Frontal cortex (tissue), 4 donors: ENCODE measurements around the gene GAS7. TPM values are rescaled to one million over a fixed set of nuclear protein-coding genes. Genes with fewer than 3 reads are reported as not detected.
"Not testable (repeated sequence)": the region's sequence is repeated elsewhere in the genome, so short reads cannot be mapped to it uniquely, and the experiment has no call there.

Experiments used
- DNase-seq, 2 donors: peaks; one replicate each; pipeline ENCODE4 v3.0.0; 2012; ENCODE audit warnings: low spot score in 2 of 2
- FAIRE-seq: peaks from 2 replicates; lab custom pipeline; 2012; peaks lifted over from hg19 to GRCh38; lab: Jason Lieb, UNC
- total RNA-seq: library from RNA; depleted of rRNA; stranded (reverse); fragments of >200 nt; gene quantifications from one replicate; pipeline ENCODE4 v1.2.3, GENCODE V29; 2014
- donor health status: control.
- donor health status: control.
- donor health status: control.

GAS7 gene
- total RNA-seq, 1 donor from 2014 or later = 67.7 TPM

DNA sequence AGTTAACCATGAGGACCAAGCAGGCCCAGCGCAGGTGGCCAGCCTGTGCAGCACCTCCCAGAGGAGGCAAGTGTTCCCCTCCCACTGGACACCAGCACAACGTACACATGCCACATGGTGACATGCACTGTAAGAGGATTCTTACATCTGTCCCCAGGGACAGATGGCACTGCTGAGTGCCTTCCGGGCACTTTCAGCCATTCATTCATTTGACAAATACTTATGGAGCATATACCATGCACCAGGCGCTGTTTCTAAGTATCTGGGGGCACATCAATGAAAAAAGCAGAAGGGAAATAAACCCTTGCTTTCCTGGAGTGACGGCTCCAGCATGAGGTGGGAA is 79.6 kb downstream of the GAS7 start:
- no peak for DNase-seq

DNA sequence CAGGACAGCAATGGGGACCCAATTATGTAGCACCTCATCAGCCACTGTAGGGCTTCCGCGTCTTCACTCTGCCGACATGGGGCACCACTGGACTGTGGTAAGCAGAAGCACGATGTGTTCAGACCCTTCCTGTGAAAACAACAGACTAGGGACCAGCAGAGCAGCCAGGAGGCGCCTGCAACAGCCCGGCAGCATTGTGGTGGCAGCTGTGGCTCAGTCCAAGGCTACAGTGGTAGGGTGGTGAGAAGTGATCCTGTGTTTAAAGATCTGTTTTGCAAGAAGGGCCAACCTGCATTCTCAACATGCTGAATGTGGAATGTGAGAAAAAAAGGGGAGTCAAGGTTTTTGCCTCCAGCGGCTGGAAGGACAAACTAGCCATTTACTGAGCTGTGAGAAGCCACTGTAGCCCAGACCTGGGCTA is 80.8 kb downstream of the GAS7 start:
- DNase-seq (no peak), FAIRE-seq (no peak)

More for the DNA sequence above, 79.6 kb downstream of the GAS7 start:
- no peak for FAIRE-seq

DNA sequence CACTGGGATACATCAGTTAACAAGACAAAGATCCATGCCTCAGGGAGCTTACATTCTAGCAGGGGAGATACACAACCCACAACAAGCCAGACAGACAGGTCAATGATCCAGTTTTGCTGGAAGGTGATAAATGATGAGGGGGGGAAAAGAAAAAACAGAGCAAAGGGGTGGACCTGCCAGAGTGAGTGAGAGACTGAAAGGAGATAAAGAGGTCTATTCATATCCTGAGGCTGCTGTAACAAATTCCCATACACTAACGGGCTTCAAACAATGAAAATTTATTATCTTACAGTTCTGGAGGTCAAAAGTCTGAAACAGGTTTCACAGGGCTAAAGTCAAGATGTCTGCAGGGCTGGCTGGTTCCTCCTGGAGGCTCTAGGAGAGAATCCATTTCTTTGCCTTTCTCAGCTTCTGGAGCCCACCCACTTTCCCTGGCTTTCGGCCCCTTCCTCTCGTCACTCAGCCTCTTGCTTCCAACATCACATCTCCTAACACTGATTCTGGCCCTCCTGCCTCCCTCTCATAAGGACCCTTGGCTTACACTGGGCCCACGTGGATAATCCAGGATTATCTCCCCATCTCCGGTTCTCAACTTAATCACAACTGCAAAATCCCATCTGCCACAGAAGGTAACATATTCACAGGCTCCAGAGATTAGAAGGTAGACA is 81.5 kb downstream of the GAS7 start:
- no peak for FAIRE-seq
- no peak for DNase-seq

DNA sequence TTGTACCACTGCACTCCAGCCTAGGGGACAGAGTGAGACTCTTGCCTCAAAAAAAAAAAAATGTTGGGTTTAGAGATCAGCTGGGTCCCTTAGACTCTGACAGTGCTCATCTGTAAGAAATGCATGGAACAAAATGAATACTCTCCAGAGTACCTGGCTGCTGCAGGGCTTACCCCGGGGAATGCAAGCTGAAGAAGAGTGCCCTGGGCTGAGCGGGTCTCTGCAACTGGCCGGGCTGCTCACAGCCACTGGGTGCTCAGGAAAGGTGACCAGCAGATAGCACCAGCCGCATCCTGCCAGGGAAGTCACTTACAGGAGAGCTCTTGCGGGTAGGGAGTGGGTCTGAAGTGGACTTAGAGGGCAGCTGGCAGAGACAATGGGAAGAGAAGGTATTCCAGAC is 82.1 kb downstream of the GAS7 start:
- FAIRE-seq = no peak
- DNase-seq = no peak

DNA sequence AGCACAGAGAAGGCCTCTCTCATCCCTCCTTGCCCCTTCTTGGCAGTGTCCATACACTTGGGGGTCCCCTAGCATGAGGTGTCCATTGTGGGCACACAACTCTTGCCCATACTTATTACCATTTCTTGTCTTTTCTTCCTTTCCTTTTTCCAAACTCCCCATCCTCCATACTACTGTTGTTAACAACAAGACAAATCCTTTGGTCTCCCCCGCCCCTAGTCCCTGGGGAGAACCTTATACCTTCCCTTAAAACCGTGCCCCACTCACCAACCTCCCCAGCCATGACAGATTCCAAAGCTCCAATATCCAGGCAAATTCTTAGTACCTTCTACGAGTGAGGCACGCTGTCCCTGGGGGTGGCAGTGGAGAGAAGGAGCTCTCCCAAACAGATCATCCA is 82.9 kb downstream of the GAS7 start:
- no peak for FAIRE-seq
- DNase-seq = no peak

DNA sequence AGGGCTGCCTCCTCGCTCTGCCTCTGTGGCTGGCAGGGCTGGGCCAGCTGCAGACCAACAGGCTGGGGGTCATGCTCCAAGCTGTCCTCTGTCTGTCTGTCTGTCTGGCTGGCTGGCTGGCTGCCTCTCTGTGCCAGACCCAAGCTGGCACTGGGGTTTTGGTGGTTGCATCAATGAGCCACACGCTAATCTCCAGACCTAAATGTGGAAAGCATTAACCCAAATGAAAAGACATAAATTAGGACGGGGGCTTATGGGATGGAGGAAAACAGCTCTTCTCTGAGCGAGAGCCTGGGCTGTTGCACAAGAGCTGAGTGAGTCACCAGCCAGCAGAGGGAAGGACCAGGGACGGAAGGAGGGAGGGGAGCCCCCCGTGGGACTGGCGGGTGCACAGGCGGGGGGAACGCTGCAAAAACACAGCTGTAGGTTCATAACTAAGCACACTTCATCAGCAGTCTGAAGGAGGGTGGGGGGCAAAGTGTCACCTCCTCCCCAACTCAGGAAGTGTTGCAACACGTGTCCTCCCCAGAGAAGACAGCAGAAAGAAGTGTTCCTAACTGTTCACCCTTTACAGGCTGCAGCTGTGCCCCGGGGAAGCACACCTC is 83.4 kb downstream of the GAS7 start:
- FAIRE-seq = no peak
- peak in 1 of 2 donors; percentile 77 for DNase-seq

DNA sequence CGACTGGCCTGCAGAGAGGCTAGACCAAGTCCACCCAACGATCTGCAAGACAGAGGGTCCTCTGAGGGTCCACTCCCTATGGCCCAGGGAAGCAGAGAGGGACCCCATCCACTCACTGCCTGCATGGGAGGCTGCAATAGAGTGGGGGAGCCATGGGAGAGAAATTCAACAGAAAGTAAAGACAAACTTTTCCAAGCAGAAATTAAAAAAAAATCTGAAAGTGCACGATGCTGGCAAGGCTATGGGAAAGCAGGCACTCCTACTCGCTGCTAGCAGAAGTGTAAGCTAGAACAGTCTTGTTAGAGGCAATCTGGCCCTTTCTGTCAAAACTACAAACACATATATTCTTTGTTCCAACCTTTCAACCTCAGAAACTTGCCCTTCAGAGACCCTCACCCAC is 85.4 kb downstream of the GAS7 start:
- no peak for FAIRE-seq
- no peak for DNase-seq

DNA sequence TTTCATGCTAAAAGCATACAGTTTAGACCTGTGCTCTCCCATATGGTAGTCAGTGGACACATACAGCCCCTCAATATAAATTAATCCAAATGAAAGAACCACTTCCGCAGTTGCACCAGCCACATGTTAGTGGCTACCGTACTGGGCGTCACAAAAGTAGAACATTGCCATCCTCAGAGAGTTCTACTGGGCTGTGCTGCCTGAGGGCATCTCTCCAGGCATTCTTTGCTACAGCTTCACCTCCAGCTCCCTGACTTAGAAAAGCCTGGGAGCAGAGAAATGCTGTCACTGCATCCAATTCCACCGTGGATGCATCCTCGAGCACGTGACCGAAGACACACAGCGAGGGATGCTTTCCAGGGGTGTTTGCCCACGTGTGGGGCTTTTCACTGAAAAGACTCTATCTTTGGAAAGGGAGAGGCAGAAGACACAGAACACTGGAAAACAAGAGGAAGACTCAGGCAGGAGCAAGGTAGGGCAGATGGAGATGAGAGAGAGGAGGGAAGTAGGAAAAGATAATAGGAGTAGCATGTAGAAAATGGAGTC is 86.4 kb downstream of the GAS7 start:
- DNase-seq (peak in 1 of 2 donors; percentile 18), FAIRE-seq (no peak)

DNA sequence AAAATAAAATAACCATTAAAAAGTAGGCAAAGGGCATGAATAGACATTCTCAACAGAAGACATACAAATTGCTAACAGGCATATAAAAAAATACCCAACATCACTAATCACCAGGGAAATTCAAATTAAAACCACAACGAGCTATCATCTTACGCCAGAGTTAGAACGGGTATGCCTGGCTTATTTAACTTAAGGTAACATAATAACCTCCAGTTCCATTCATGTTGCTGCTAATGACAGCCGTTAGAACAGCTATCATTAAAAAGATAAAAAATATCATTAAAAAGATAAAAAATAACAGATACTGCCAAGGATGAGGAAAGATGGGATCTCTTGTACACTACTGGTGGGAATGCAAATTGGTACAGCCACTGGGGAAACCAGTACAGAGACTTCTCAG is 89.3 kb downstream of the GAS7 start:
- FAIRE-seq (no peak), DNase-seq (no peak)

DNA sequence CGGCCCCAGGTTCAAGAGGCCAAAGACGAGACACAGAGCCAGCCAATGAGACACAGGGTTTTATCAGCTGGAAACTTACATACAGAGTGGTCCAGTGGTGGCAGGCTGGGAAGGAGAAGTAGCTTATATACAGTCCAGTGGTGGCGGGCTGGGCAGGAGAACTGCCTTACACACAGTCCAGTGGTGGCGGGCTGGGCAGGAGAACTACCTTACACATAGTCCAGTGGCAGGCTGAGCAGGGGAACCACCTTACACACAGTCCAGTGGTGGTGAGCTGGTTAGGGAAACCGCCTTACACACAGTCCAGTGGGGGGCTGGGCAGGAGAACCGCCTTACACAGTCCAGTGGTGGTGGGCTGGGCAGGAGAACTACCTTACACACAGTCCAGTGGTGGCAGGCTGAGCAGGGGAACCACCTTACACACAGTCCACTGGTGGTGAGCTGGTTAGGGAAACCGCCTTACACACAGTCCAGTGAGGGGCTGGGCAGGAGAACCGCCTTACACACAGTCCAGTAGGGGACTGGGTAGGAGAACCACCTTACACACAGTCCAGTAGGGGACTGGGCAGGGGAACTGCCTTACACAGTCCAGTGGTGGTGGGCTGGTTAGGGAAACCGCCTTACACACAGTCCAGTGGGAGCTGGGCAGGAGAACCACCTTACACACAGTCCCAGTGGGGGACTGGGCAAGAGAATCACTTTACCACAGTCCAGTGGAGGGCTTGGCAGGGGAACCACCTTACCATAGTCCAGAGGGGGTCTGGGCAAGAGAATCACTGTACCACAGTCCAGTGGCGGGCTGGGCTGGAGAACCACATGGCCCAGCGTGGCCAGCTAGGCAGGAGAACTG is 90.9 kb downstream of the GAS7 start:
- DNase-seq (no peak), FAIRE-seq (no peak)

DNA sequence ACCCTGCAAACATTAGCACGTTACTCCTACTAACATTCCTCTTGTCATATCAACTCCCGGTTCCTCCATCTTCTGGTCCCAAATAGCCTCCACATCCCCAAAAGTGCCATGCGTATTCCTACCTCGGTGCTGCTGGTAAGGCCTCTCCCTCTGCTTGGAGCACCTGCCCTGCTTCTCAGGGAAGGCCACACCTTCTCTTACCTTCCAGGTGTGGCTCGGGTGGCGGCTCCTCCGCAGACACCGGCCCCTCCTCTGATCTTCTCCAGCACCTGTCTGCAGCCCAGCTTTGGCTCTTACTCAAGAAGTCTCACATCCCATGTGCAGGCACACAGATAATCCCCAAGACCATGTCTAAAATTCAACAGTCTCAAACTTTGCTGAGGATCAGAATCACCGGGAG is 92.3 kb downstream of the GAS7 start:
- FAIRE-seq = no peak
- DNase-seq = no peak

DNA sequence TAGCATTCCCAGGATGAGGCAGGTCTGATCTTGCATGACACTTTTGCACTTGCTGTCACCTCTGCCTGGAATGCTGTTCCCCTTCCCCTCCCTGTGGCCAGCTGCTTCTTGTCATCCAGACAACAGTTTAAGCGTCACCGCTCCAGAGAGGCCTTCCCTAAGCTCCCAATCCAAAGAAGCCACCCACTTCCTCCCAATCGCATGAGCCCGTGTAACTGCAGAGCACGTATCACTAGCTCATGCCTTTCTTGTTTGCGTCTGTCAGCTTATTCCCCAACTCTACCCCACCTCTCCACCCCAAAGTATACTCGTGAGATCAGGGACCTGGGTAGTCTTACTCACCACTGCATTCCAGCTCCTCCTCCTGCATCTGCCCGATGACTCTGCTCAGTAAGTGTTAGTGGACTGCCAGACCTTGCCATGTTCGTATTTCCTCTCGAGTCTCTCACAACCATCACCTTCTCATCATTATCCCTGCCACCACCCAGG is 92.8 kb downstream of the GAS7 start:
- DNase-seq (no peak), FAIRE-seq (no peak)

DNA sequence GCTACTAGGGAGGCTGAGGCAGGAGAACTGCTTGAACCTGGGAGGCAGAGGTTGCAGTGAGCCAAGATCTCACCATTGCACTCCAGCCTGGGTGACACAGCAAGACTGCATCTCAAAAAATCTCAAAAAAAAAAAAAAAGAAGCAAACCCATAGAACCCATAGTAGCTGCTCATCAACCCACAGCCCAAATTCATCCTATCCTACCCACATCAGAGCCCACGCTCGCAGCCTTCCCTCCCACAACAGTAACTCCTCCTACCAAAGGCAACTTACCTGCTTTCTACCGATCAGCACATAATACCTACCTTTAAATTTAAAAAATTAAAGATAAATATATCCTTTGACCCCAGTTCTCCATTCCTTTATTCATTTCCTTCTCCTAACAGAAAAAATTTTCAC is 94.7 kb downstream of the GAS7 start:
- FAIRE-seq (no peak), DNase-seq (no peak)

DNA sequence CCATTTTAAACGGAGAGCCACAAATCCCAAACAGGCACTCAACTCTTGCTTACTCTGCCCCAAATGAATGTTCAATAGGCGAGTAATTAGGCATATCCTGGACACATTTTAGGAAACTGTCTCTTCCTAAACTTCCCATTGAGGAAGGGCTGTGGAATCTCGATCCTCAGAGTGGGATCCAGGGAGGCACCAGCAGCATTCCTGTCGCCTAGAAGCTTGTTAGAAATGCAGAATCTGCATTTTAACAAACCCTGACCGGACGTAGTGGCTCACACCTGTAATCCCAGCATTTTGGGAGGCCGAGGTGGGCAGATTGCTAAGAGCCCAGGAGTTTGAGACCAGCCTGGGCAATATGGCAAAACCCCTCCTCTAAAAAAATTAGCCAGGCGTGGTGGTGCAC is 95.6 kb downstream of the GAS7 start:
- FAIRE-seq (no peak), DNase-seq (no peak)

DNA sequence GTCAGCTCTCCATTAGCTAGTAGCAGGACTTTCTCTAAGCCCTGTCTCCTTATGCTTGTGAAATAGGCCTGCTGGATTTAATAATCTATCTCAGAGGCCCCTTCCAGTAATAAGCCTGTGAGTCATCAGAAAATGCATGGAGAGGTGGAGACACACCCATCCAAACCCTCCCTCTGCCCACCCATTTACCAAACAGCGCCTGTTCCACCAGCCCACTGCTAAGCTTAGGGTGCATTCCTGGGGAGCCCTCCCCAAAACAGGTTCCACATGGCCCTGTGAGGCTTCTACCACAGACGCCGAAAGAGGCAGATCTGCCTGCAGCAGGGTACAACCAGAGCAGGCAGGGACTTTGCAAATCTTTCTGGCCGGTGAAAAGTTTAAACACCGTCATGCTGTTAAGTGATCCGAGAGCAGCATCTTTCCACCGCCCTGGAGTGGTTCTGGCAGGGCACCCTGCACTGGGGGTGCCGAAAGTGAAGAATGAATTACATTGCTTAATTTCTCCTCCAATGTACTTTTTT is 99.3 kb downstream of the GAS7 start:
- FAIRE-seq = no peak
- no peak for DNase-seq

DNA sequence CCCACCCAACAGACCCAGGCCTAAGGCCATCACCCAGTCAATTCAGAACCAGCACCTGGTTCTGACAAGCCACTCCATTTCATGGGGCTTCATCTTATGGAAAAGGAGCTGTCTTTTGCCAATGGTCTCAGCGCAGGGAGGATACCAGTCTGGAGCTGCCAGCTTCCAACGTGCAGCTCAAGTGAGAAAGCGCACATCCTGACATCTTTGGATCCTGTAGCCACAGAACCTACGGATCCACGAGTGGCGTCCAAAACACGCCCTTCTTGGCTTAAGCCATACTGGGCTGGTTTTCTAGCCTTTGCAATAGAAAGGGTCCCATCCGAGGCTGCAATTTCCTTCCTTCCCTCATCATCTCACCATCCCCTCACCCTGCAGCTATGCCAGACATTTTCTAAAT is 101.8 kb downstream of the GAS7 start:
- DNase-seq (no peak), FAIRE-seq (no peak)

DNA sequence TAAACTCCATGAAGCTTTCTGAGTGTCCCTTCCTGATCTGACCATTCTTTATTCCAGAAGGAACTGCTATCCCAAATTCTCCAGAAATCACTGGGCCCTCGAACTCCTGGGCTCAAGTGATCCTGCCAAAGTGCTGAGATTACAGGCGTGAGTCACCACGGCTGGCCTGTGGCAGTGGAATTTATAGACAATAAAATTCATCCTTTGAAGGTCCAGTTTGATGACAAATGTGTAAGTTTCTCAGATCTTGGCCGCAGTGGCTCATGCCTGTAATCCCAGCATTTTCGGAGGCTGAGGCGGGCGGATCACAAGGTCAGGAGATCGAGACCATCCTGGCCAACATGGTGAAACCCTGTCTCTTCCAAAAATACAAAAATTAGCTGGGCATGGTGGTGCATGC is 103.1 kb downstream of the GAS7 start:
- not testable (repeated sequence) for DNase-seq

DNA sequence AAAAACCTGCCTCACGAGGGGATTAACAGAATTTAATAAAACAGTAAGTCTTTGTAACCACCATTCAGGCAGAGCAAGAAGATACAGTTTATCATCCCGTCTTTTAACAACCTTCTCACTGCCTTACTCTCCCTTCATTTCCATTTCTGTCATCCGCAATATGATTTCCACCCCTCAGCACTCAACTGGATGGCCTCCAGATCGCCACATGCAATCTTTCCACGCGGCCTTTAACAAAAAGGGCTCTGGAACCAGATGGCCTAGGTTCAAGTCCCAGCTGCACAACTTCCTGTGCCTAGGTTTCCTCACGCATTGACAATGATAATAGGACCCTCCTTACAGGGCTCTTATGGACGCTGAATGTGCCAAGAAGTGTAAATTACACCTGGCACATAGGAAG is 103.6 kb downstream of the GAS7 start:
- DNase-seq (no peak), FAIRE-seq (no peak)

More for the DNA sequence above, 103.1 kb downstream of the GAS7 start:
- FAIRE-seq = not testable (repeated sequence)

DNA sequence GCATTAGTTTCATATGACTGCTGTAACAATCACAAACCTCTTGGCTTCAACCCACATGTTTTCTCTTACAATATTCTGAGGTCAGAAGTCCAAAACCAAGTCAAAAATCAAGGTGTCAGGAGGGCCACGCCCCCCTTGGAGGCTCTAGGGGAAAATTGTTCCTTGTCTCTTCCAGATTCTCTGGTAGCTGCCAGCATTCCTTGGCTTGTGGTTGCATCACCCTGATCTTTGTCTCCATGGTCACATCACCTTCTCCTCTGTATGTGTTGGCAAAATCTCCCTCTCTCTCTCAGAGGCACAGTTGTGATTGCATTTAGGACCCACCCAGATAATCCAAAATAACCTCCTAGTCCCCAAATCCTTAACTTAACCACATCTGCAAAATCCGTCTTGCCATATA is 105.8 kb downstream of the GAS7 start:
- DNase-seq = no peak
- no peak for FAIRE-seq

DNA sequence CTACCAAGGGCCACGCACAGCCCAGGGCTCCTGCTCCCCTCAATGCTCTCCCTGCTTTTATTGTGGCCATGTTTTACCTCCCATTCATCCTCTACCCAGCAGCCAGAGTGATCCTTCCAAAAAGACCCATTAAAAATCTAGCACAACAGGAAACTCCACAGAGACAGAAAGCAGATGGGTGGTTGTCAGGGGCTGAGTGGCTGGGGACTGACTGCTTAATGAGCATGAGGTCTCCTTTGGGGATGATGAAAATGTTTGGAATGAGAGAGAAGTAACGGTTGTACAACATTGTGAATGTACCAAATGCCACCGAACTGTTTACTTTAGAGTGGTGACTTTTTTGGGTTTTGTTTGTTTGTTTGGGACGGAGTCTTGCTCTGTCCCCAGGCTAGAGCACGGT is 107.4 kb downstream of the GAS7 start:
- FAIRE-seq (no peak), DNase-seq (no peak)
